Osteoblast (primary cell): ENCODE results near the gene NETO2. TPM values are rescaled to one million over a fixed set of nuclear protein-coding genes. Genes with fewer than 3 reads are reported as not detected.
A peak's percentile ranks its signal among the peaks of the same experiment; 100 is the strongest.
"Not testable (repeated sequence)": the region's sequence is repeated elsewhere in the genome, so short reads cannot be mapped to it uniquely, and the experiment has no call there.

Experiments
- DNase-seq: peaks from one replicate; pipeline ENCODE4 v3.0.0; 2011; ENCODE audit warnings: low spot score, mixed read lengths; ENCODE audit not compliant: insufficient read length; ENCODE audit errors: missing footprints
- H2AFZ ChIP-seq: 2 replicates; pipeline ENCODE4 v1.6.0; 2011; ENCODE audit warnings: mild to moderate bottlenecking, low read length
- H3K27ac ChIP-seq: 2 replicates; pipeline ENCODE4 v1.5.1; 2011; ENCODE audit warnings: mild to moderate bottlenecking, low read depth, low read length, moderate library complexity
- H3K27me3 ChIP-seq: 2 replicates; pipeline ENCODE4 v1.6.0; 2012; ENCODE audit warnings: mild to moderate bottlenecking, control low read depth, inconsistent platforms, low read length, moderate library complexity; ENCODE audit not compliant: insufficient read depth
- H3K36me3 ChIP-seq: 2 replicates; pipeline ENCODE4 v1.5.1; 2011; ENCODE audit warnings: mild to moderate bottlenecking, low read length, control low read depth, moderate library complexity; ENCODE audit not compliant: insufficient read depth
- H3K4me1 ChIP-seq: 2 replicates; pipeline ENCODE4 v1.5.1; 2011; ENCODE audit warnings: mild to moderate bottlenecking, low read length, control low read depth, moderate library complexity; ENCODE audit not compliant: insufficient read depth
- H3K4me2 ChIP-seq: 2 replicates; pipeline ENCODE4 v1.6.0; 2011; ENCODE audit warnings: mild to moderate bottlenecking, low read length; ENCODE audit not compliant: insufficient read depth
- H3K4me3 ChIP-seq: fragments of 200-600 bp; sonication (generic); 3 replicates; pipeline ENCODE4 v1.5.1; 2012; ENCODE audit warnings: mild to moderate bottlenecking, low read length, inconsistent platforms; ENCODE audit not compliant: insufficient read depth
- H3K79me2 ChIP-seq: 2 replicates; pipeline ENCODE4 v1.6.0; 2012; ENCODE audit warnings: mild to moderate bottlenecking, low read length, control low read depth, inconsistent platforms; ENCODE audit not compliant: insufficient read depth
- H3K9me3 ChIP-seq: 2 replicates; pipeline ENCODE4 v1.5.1; 2011; ENCODE audit warnings: low read depth, low read length, control low read depth
- H4K20me1 ChIP-seq: 2 replicates; pipeline ENCODE4 v1.6.0; 2012; ENCODE audit warnings: mild to moderate bottlenecking, low read length, control low read depth; ENCODE audit not compliant: insufficient read depth
- total RNA-seq: library from RNA; depleted of rRNA; stranded (reverse); fragments of >200 nt; gene quantifications from 2 replicates; pipeline ENCODE4 v1.2.3, GENCODE V29; 2012
- TF ChIP-seq, protein P1 (sequence below): IDR thresholded peaks from 2 replicates; pipeline ENCODE4 v1.5.1; 2011; ENCODE audit warnings: mild to moderate bottlenecking, low read depth, low read length, moderate library complexity; ENCODE audit errors: extremely low read depth

The NETO2 gene, protein sequence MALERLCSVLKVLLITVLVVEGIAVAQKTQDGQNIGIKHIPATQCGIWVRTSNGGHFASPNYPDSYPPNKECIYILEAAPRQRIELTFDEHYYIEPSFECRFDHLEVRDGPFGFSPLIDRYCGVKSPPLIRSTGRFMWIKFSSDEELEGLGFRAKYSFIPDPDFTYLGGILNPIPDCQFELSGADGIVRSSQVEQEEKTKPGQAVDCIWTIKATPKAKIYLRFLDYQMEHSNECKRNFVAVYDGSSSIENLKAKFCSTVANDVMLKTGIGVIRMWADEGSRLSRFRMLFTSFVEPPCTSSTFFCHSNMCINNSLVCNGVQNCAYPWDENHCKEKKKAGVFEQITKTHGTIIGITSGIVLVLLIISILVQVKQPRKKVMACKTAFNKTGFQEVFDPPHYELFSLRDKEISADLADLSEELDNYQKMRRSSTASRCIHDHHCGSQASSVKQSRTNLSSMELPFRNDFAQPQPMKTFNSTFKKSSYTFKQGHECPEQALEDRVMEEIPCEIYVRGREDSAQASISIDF
- 3.5 and 5.8 TPM in 2 replicates for total RNA-seq

DNA sequence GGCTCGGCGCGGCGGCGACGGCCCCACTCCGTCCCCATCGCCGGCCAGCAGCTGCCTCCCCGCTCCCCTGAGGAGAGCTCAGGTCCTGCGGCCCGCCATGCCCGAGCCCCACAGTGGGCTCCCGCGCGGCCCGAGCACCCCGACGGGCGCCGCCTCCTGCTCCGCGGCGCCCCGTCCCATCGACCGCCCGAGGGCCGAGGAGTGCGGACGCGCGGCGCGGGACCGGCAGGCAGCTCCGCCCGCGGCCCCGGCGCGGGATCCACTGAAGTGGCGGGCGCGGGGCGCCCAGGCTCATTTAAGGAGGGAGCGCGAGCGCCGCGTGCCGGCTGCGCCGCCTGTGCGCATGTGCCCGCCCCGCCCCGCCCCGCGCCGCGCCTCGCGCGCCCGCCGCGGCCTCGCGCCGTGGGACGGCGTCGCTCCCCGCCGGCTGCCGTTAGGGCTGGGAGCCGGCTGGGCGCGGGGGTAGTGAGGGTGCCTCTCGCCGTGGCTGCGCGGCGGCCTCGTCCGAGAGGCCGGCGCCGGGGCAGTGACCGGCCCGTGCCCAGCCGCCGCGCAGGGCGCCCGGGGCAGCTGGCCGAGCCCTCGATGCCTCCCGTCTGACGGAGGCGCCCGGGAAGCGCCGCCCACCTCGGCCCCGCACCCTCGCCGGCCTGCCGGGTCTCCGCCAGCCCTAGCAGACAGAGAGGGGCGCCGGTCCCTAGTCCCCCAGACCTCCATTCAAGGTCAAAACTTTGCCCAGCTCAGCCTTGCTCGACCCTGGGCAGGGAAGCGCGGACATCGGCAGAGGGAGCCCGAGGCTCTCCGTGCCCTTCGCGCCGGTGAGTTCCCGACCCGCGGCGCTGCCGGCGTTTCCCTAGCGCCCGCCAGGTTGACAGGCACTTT lies at the start of gene NETO2:
Gene NETO2, minus strand, starts transcription at position 269 of the 882 bp plus-strand sequence. CDS start 333 bp downstream, outside the sequence.
- Histone ChIP-seq H3K4me1 (peaks cover 4% of the 10 kb centered on the region), H3K27ac (peak within 1 kb of the TSS; percentile 1), H3K9me3 (no peaks in the 10 kb centered on the region), H4K20me1 (no peaks in the 10 kb centered on the region), H2AFZ (peak within 1 kb of the TSS; percentile 70), H3K79me2 (no peaks in the 10 kb centered on the region), H3K27me3 (no peaks in the 10 kb centered on the region), H3K36me3 (no peaks in the 10 kb centered on the region), H3K4me2 (peak within 1 kb of the TSS; percentile 96), H3K4me3 (peak within 1 kb of the TSS; percentile 74)
- TF ChIP-seq, protein P1, sequence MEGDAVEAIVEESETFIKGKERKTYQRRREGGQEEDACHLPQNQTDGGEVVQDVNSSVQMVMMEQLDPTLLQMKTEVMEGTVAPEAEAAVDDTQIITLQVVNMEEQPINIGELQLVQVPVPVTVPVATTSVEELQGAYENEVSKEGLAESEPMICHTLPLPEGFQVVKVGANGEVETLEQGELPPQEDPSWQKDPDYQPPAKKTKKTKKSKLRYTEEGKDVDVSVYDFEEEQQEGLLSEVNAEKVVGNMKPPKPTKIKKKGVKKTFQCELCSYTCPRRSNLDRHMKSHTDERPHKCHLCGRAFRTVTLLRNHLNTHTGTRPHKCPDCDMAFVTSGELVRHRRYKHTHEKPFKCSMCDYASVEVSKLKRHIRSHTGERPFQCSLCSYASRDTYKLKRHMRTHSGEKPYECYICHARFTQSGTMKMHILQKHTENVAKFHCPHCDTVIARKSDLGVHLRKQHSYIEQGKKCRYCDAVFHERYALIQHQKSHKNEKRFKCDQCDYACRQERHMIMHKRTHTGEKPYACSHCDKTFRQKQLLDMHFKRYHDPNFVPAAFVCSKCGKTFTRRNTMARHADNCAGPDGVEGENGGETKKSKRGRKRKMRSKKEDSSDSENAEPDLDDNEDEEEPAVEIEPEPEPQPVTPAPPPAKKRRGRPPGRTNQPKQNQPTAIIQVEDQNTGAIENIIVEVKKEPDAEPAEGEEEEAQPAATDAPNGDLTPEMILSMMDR, result peak; percentile 50
- peak; percentile 96 for DNase-seq

DNA sequence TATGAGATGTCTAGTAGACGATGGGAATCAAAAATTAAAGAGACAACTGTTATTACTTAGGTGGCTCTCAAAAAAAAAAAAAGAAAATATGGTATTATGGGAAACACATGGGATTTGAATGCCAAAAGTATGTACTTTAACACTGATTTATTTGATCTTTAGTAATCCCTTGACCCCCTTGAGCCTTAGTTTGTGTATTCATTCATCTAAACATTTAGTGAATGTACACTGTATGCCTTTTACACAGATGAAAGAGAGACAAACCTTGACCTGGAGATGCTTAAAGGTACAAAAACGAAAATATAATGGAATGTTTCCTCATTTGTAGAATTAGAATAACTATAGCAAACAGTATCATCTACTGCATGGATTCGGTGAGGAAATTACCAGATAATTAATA lies 38.6 kb upstream of the NETO2 start:
- TF ChIP-seq, protein P1, result no peak
- H3K4me2 ChIP-seq, result no peak overlapping the region
- H2AFZ ChIP-seq, result no peak overlapping the region
- H3K79me2 ChIP-seq, result no peaks in the 10 kb centered on the region
- no peaks in the 10 kb centered on the region for H3K27me3 ChIP-seq
- no peak overlapping the region for H3K27ac ChIP-seq
- DNase-seq, result no peak
- no peaks in the 10 kb centered on the region for H3K36me3 ChIP-seq
- no peaks in the 10 kb centered on the region for H4K20me1 ChIP-seq
- H3K4me1 ChIP-seq, result no peaks in the 10 kb centered on the region
- H3K9me3 ChIP-seq, result no peaks in the 10 kb centered on the region
- no peak overlapping the region for H3K4me3 ChIP-seq

DNA sequence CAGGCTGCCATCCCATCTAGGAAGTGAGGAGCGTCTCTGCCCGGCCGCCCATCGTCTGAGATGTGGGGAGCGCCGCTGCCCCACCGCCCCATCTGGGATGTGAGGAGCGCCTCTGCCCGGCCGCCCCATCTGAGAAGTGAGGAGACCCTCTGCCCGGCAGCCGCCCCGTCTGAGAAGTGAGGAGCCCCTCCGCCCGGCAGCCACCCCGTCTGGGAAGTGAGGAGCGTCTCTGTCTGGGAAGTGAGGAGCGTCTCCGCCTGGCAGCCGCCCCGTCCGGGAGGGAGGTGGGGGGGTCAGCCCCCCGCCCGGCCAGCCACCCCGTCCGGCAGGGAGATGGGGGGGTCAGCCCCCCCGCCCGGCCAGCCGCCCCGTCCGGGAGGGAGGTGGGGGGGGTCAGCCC lies 37.3 kb upstream of the NETO2 start:
- not testable (repeated sequence) for H3K79me2 ChIP-seq, H3K4me1 ChIP-seq, H3K36me3 ChIP-seq, H3K27ac ChIP-seq, H3K27me3 ChIP-seq, H3K4me2 ChIP-seq, H3K4me3 ChIP-seq, H3K9me3 ChIP-seq, H4K20me1 ChIP-seq, H2AFZ ChIP-seq, DNase-seq

DNA sequence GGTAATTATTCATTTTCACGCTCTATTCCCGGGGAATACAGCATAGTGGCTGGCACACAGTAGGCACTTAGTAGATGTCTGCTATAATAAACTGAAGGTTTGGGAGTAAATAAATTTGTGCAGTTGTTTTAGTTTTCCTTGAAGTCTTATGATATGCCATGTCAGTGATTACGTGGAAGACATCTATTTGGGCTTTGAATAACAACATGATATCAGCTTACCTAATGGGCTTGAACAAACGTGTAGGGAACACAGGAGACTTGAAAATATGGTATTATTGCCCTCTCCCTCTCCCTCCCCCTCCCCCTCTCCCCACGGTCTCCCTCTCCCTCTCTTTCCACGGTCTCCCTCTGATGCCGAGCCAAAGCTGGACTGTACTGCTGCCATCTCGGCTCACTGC lies 36.3 kb upstream of the NETO2 start:
- no peaks in the 10 kb centered on the region for H3K27me3 ChIP-seq
- H3K4me1 ChIP-seq, result no peaks in the 10 kb centered on the region
- DNase-seq, result peak; percentile 58
- H3K27ac ChIP-seq, result no peak overlapping the region
- H2AFZ ChIP-seq, result no peak overlapping the region
- TF ChIP-seq, protein P1, result no peak
- H3K4me3 ChIP-seq, result no peak overlapping the region
- H3K36me3 ChIP-seq, result no peaks in the 10 kb centered on the region
- no peak overlapping the region for H3K4me2 ChIP-seq
- no peaks in the 10 kb centered on the region for H3K9me3 ChIP-seq
- H4K20me1 ChIP-seq, result no peaks in the 10 kb centered on the region
- no peaks in the 10 kb centered on the region for H3K79me2 ChIP-seq
